ENCODE results near the gene PRM2.

Gene PRM2, protein sequence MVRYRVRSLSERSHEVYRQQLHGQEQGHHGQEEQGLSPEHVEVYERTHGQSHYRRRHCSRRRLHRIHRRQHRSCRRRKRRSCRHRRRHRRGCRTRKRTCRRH

DNA sequence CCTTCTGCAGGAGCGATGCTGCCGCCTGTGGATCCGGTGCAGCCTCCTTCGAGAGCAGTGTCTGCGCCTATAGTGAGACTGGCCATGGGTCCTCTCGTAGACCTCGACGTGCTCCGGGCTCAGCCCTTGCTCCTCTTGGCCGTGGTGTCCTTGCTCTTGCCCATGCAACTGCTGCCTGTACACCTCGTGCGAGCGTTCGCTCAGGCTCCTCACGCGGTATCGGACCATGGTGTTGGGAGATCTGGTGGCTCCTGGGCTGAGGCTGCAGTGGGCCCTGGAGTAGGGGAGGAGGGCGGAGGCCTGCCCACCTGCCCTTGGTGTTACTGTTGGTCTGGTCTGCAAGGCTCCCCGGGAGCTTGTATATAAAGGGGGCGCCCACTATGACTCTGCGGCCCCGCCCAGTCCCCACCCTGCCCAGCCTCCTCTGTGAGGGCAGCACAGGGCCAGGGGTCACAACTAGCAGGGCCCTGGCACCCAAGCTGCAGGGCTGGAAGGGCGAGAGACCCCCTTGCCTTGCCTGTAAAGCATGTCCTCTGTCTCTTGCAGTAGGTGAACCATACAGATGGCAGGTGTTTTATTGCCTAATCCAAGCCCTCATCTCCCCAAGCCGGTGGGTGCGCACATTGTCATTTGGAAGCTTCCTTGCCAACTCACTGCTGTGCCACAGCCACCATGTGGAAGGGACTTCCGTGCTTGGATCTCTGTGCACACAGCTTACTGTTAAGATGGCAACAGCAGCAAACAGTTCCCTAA, at the start of gene PRM2:
Gene PRM2, minus strand, starts transcription at position 338 of the 753 bp plus-strand sequence. Its CDS starts 110 bp downstream, at position 228.
- DNase-seq = no peak

- DNase-seq = no peak
These were observed 49.3 kb upstream of the PRM2 start for GRCh38 chr16:11325404-11326083.

DNA sequence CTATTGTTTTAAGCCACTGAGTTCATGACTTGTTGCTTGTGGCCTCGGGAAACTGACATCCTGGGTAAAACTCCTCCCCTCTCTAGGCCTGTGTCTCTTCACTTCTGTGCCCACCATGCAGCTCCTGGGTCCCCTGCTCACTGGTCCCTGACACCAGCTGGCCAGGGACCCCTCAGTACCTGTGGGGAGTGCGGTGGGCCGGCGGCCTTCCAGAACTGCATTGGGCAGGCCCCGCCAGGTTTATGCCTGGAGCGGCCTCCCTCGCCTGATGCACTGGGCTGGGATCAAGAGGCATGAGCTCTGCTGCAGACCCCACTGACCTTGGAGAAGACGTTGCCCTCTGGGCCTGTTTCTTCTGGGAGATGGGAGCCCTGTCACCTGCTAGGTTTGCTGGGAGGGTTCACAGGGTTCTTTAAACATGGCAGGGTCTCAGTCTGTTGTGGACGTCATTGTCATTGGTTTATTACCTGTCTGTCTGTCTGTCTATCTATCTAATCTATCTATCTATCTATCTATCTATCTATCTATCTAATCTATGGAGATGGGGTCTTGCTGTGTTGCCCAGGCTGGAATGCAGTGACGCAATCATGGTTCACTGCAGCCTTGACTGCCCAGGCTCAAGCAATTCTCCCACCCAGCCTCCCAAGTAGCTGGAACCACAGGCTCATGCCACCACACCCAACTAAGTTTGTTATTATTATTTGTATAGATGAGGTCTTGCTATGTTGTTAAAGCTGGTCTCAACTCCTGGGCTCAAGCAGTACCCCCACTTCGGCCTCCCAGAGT, 47.5 kb upstream of the PRM2 start:
- no peak for DNase-seq

DNA sequence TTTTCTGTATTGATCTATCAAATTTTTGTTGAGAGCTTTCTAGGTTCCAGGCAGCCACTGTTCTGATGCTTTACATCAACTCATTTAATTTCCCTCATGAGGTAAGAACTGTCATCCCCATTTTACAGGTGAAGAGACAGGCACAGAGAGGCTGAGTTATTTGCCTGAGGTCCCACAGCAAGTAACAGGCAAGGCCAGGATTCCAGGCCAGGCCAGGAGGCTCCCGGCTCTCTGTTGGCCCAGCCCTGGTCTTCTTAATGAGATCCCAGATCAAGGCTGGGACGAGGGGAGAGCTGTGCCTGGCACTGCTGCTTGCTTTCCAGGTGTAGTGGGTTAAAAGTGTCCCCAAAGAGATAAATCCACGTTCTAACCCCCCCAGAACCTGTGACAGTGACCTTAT, 46.5 kb upstream of the PRM2 start:
- DNase-seq = no peak

GRCh38 chr16:11321662-11322061, 45.4 kb upstream of the PRM2 start:
- no peak for DNase-seq

- no peak for DNase-seq
These were observed 43.9 kb upstream of the PRM2 start for GRCh38 chr16:11320170-11320569.

GRCh38 chr16:11319529-11320146, 43.4 kb upstream of the PRM2 start:
- no peak for DNase-seq

DNA sequence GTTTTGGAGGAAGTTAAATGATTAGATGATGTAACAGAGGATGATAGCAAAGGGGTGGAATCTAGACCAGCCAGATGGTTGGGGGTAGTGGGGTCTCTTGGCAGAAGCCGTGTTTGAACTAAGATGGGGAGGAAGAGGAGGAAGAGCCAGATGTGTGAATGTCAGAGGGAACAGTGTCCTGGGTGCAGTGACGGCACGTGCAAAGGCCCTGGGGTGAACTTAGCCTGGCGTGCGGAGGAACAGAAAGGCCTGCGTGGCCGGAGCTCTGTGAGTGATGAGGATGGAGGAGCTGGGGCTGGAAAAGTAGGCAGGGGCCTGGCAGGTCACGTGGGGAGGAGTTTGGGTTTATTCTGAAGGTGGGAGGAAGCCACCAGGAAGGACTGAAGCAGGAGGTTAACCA, 42.5 kb upstream of the PRM2 start:
- DNase-seq = no peak

- DNase-seq = no peak
These were observed 40.2 kb upstream of the PRM2 start for GRCh38 chr16:11316331-11317015.

DNA sequence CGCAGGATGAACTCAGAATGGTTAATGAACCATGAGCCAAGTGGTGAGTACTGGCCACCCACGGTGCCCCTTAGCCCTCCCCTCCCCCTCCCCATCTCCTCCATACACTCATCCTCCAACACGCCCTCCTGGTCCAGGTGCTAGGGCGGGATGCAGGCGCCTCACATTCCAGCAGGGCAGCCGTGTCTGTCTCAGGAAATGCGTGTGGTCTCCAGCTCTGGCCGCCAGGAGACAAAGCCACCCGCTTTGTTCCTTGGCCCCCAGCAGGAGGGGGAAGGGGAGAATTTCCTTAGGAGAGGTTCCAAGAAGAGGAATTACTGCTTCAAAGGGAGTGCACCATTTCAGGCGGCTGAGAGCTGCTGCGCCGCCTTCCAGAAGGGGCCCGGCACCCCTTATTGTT, 39.2 kb upstream of the PRM2 start:
- no peak for DNase-seq

DNA sequence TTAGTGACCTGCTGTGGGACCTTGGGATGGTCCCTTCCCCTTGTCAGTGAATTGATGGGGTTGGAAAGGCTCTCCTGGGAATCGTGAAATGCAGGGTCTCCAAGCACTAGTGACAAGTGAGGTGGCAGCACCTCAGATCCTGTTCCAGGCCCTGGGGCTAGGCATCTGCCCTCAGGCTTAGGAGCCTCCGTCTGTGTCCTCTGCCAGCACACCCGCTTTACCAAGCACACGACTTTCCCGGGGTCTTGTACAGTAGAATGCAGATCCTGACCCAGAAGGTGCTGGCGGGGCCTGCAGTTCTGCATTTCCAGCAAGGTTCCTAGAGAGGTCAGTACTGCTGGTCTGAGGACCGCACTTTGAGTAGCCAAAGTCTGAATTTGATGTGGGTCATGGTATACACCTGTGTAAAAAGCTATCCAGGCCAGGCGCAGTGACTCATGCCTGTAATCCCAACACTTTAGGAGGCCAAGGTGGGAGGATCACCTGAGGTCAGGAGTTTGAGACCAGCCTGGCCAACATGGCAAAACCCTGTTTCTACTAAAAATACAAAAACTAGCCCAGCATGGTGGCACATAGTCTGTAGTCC, 38.1 kb upstream of the PRM2 start:
- no peak for DNase-seq

DNA sequence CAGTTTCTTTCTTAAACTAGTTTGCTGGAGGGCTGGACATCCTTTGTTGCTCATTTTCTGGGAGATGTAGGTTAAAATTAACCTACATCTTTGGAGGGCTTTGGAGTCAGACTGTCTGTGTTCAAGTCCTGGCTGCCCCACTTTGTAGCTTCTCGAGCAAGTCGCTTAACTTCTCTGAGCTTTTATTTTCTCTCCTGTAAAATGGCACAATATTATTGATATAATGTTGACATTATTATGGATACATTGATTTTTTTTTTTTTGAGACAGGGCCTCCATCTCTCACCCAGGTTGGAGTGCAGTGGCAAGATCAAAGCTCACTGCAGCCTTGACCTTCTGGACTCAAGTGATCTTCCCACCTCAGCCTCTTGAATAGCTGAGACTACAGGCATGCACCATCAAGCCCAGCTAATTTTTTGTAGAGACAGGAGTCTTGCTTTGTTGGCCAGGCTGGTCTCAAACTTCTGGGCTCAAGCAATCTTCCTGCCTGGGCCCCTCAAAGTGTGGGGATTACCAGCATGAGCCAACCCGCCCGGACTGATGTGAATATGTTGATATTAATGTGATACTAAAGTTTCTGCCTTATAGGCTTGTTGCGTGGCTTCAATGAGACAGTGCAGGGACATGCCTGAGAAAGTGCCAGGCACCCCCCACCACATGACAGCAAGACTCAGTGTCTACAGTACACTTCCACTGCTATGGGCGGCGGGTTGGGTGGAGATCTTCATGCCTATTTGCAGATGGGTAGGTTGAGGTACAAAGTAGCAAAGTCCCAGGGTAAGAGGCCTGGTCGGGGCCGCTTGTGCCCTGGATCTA, 37.4 kb upstream of the PRM2 start:
- no peak for DNase-seq

- DNase-seq = no peak
These were observed 36.6 kb upstream of the PRM2 start for GRCh38 chr16:11312718-11313492.

GRCh38 chr16:11310997-11311561, 34.8 kb upstream of the PRM2 start:
- peak in 1 of 4 experiments; percentile 21 for DNase-seq

GRCh38 chr16:11310634-11310977, 34.3 kb upstream of the PRM2 start:
- no peak for DNase-seq

- DNase-seq = no peak
These were observed 33.8 kb upstream of the PRM2 start for GRCh38 chr16:11309895-11310633.

GRCh38 chr16:11308493-11309283, 32.4 kb upstream of the PRM2 start:
- DNase-seq = no peak

Data from activated naive CD4-positive, alpha-beta T cell (primary cell).